Activated naive CD4-positive, alpha-beta T cell treated with anti-CD3 and anti-CD28 coated beads, Interleukin-2, amount 10 ng/mL, durations not matched to agents 5 hours and 36 hours (primary cell): Measurements from ENCODE around the gene IQGAP2. TPM values are rescaled to one million over a fixed set of nuclear protein-coding genes. Genes with fewer than 3 reads are reported as not detected.

Source experiments
- total RNA-seq, 2 experiments: library from RNA; stranded (reverse); gene quantifications; one replicate each; pipeline ENCODE4 v1.2.3, GENCODE V29; 2021

Gene IQGAP2, protein sequence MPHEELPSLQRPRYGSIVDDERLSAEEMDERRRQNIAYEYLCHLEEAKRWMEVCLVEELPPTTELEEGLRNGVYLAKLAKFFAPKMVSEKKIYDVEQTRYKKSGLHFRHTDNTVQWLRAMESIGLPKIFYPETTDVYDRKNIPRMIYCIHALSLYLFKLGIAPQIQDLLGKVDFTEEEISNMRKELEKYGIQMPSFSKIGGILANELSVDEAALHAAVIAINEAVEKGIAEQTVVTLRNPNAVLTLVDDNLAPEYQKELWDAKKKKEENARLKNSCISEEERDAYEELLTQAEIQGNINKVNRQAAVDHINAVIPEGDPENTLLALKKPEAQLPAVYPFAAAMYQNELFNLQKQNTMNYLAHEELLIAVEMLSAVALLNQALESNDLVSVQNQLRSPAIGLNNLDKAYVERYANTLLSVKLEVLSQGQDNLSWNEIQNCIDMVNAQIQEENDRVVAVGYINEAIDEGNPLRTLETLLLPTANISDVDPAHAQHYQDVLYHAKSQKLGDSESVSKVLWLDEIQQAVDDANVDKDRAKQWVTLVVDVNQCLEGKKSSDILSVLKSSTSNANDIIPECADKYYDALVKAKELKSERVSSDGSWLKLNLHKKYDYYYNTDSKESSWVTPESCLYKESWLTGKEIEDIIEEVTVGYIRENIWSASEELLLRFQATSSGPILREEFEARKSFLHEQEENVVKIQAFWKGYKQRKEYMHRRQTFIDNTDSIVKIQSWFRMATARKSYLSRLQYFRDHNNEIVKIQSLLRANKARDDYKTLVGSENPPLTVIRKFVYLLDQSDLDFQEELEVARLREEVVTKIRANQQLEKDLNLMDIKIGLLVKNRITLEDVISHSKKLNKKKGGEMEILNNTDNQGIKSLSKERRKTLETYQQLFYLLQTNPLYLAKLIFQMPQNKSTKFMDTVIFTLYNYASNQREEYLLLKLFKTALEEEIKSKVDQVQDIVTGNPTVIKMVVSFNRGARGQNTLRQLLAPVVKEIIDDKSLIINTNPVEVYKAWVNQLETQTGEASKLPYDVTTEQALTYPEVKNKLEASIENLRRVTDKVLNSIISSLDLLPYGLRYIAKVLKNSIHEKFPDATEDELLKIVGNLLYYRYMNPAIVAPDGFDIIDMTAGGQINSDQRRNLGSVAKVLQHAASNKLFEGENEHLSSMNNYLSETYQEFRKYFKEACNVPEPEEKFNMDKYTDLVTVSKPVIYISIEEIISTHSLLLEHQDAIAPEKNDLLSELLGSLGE (N-terminal part only)
- total RNA-seq, result 10 to 100 TPM; 71.1 to 72.7 TPM

DNA sequence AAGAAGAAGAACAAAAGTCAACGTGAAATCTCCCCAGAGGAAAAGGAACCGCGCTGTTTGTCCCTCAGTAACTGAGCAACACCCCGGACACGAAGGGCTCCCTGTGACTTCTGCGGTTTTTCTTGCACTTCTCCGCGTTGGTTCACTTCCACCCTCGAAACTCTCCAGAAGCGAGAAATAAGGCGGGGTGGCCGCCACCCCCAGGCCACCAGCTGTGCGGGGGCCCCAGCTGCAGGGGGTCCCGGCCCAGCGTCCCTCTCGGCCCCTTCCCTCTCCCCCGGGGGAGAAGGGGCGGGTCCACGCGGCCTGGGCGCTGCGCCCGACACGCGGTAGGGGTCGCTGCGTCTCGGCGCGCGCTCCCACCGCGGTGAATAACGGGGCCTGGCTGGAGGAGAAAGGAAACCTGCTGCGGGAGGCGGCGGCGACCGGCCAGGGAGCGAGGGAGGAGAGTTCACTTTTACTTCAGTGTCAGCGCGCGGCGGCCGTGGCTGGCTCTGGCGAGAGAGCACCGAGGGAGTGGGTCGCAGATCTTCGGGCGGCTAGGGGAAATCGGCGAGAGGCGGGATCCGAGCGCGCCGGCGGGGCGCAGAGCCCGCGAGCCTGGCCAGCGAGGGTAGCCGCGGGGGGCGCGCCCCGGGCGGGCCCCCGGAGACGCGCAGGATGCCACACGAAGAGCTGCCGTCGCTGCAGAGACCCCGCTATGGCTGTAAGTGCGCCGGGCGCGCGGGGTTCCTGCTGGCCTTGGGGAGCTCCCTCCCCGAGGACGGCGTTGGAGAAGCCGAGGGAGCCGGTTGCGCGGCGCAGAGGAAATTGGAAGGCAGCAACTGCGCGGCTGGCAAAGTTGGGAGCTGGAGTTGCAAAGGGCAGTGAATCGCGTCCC, at the start of gene IQGAP2:
Gene IQGAP2 (plus strand): TSS at position 400 of the 880 bp plus-strand sequence. CDS start 261 bp downstream, at position 661.

GRCh38 chr5:76622973-76623596, 220.0 kb downstream of the IQGAP2 start, which contains the start of gene F2RL2:
TSS of gene F2RL2 (minus strand) at chr5:76623403. CDS start at chr5:76623230, 173 bp downstream.

DNA sequence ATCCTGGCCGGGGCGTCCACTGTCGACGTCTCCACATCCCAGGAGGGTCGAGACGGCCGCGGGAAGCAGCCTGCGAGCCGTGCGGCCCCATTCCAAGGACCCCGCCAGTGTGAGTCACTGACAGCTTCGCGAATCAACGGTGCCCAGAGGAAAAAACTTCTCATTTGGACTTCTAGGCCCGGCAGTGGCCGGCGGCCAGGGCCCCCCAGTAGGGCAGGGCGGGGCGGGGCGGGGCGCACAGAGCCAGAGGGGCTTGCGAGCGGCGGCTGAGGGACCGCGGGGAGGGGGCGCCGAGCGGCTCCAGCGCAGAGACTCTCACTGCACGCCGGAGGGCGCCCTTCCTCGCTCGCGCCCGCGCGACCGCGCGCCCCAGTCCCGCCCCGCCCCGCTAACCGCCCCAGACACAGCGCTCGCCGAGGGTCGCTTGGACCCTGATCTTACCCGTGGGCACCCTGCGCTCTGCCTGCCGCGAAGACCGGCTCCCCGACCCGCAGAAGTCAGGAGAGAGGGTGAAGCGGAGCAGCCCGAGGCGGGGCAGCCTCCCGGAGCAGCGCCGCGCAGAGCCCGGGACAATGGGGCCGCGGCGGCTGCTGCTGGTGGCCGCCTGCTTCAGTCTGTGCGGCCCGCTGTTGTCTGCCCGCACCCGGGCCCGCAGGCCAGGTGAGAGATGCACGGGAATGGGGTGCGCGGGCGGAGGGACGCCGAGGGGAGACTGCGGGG, 312.8 kb downstream of the IQGAP2 start, which contains the start of gene F2R:
Gene F2R (plus strand): TSS at position 391 of the 720 bp plus-strand sequence. CDS start 182 bp downstream, at position 573.

Other genes with a start within 250 kb of the IQGAP2 start
- not detected for gene F2RL2, start 220.1 kb downstream of the IQGAP2 start, total RNA-seq